HG02981 (cell line): ENCODE results near the gene GREB1L.

Experiments used
- ATAC-seq: cut with Tn5 transposase; IDR thresholded peaks from one replicate; pipeline ENCODE4 v1.9.1; 2021; ENCODE audit warnings: mild to moderate bottlenecking, moderate library complexity; ENCODE audit not compliant: unreplicated experiment

GREB1L gene

DNA sequence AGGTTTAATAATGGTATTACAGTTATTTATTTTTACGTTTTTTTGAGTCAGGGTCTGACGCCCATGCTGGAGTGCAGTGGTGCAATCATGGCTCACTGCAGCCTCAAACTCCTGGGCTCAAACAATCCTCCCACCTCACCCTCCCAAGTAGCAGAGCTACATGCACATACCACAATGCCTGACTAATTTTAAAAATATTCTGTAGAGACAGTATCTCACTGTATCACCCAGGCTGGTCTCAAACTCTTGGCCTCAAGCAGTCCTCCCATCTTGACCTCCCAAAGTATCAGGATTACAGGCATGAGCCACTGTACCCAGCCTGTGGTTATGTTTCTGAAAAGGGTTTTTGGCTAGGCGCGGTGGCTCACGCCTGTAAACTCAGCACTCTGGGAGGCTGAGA is 237.7 kb downstream of the GREB1L start:
- no peak for ATAC-seq

- no peak for ATAC-seq
Measured at GRCh38 chr18:21481739-21482138, 239.7 kb downstream of the GREB1L start.

DNA sequence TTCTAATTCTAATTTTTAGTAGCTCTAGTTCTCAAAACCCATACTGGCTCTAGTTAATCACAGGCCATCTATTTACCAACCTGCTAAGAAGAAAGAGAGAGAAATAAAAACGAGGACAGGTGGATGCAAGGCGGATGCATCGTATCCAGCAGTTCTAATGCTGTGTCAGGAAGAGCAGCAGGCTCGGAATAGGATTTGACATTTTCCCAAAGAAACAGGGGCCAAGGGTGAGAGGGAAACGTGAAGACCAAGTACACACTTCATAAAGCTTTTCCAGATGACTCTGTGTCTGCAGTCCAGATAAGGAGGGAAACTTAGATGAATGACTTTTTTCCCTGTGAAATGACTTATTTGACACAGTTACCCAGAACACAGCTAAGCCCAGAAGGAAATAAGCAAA is 241.0 kb downstream of the GREB1L start:
- ATAC-seq: no peak

DNA sequence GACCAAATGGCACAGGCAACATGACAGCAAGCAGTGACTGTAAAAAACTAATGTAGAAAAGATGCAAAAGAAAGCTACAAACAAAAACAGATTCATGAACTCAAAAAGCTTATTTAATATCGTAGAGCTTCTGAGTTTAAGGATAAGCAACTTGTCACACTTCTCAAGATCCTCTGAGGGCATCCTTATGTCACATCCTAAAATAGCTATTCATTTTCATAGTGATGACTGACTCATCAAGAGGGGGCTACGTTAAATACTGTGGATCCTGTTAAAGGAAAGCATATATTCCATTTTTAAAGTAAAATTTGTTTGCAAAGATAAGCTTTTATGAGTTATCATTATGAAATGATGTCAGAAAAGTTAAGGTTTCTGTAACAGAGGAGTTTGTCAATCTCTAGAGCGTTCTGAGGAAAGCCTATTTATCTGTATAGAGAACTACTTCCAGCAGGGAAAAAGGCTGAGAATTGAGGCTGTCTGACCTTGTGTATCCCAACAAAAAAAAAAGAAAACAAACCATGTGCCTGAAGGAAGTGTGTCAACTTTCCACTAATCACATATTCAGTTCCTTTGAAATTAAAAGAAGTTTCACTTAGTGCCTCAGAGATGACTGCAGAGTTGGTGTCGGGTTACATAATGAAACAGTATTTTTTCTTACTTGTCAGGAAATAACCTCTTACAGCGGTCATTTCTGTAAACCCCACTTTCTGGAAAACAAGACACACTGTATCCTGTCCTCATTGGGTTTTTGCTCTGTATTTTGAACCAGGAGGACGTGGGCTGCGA is 243.0 kb downstream of the GREB1L start:
- ATAC-seq: no peak

GRCh38 chr18:21486905-21487437 is 244.9 kb downstream of the GREB1L start:
- no peak for ATAC-seq

DNA sequence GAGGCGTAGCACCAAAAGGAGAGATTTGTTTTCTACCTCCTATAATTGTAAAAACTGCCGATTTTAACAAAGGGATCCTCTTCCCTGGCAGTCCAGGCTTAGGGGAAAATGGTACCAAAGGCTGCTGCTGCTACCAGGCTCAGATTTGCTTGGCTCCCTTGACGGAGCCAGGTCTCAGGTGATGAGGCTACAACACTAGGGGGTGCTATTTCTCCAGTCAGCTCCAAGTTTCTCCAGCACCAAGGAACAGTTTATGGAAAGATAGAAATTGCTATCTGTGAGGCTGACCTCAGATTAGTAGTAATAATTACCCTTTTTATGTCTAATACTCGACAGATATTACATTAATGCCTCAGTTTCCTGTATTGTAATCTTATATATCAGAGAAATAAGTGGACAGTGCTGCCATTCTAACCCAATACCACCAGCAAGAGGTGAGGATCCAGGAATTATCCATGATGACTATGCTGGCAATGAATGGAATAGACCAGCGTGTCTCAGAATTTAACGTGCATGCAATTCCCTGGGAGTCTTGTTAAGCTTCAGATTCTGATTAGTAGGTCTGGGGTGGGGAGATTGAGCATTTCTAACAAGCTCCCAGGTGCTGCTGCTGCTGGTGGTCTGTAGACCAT is 247.2 kb downstream of the GREB1L start:
- ATAC-seq: no peak

DNA sequence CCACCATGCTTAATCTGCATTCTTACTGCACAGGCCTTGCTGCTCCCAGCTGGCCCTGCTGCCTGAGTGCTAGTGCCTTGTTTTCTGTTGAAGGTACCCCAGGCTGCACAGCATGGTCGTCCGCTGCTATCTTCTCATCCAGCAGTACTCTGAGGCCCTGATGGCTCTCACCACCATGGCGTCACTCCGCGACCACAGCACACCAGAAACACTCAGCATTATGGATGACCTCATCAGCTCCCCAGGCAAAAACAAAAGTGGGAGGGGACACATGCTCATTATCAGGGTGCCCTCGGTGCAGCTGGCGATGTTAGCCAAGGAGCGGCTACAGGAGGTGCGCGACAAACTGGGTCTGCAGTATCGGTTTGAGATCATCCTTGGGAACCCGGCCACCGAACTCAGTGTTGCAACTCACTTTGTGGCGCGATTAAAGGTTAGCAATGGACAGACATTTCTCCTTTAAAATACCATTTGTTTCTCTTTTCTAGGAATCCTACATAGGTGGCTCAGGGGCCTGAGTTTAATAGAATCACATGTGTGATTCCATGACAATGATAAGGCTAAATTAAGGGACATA is 248.0 kb downstream of the GREB1L start:
- ATAC-seq: no peak

DNA sequence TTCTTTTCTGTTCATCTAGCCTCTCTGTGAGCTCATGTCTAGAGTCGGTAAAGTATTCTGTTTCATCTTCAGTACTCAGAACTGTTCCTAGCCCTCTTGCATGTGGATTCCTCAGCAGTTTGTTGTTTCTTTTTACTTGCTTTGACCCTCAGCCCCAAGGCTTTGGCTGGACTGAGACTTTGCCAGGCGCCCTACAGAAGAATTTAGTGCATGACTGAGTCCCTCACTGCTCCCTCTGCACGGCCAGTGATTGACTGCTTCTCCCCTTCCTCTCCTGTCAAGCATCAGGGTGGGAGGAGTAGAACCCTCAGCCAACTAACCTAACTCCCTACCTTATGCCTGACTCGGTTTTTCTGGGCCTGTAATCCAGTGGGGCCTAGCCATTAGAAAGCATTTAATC is 248.7 kb downstream of the GREB1L start:
- no peak for ATAC-seq

DNA sequence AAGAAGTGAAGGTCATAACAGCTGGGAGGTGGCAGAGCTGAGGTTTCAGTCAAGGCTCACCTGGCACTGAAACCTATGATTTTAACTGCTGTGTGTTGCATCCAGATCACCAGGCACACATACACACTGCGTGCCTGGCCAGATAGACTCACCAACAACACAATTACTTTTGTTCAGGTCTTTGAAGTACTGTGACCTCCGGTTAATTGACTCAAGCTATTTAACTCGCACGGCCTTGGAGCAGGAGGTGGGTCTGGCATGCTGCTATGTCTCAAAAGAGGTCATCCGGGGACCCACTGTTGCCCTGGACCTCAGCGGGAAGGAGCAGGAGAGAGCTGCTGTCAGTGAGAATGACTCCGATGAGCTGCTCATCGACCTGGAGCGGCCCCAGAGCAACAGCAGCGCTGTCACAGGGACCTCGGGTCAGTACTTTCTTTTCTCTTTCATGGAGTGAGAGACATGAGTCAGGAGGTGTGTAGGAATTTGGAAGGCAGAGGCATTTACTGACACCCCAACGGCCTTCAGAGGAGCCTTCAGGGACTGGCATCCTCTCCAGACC is 254.3 kb downstream of the GREB1L start:
- ATAC-seq: no peak

DNA sequence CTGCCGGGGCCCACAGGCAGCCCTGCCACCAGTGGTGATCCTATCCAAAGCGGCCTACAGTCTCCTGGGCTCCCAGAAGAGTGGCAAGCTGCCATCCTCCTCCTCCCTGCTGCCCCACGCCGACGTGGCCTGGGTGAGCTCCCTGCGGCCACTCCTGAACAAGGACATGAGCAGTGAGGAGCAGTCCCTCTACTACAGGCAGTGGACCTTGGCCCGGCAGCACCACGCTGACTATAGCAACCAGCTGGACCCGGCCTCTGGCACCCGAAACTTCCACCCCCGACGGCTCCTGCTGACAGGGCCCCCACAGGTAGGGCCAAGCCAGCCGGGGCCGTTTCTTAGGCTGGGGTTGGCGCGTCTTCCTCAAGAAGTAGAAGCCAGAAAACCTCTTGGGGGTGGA is 258.0 kb downstream of the GREB1L start:
- no peak for ATAC-seq

DNA sequence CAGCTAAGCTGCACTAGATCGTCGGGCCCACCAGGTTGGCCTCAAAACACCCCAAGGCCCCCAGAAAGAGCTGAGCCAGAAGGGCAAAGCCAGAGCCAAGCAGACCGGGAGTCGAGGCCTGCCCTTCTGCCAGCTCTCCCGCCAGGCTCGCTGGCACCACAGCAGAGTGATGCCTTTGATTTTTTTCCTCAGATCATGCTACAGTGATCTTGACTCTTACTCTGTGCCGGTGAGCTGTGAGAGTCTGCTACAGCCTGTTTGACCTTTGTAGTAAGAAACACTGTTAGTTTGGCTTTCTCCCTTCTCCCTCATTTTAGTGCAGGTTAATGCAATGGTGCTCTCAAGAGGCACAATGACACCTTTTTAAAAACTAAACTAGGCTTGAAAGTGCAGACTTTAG is 260.6 kb downstream of the GREB1L start:
- no peak for ATAC-seq

DNA sequence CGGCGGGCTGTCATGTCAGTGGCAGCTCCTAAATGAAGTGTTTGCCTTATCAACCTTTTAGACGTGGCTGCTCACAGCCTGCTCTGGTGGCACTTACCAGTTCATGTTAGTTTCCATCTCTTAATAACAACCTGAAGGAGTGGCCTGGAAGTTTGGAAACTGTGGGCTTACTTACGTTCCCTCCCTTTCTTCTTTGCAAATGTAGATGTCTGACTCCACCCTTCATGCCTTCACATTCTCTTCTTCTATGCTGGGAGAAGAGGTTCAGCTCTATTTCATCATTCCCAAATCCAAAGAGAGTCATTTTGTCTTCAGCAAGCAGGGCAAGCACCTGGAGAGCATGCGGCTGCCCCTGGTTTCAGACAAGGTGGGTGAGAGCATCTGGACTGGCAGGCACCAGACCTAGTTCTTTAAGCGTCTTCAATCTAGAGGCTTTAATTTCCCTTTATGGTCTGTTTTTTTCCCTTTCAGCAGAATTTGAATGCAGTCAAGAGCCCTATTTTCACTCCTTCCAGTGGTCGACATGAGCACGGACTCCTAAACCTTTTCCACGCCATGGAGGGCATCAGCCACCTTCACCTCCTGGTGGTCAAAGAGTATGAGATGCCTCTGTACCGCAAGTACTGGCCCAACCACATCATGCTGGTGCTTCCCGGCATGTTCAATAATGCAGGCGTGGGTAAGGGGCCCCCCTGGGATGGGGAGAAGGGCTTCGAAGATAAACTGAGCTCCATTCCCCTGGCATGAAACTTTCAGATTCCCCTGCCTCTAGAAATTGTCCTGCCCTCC is 266.1 kb downstream of the GREB1L start:
- ATAC-seq: no peak

DNA sequence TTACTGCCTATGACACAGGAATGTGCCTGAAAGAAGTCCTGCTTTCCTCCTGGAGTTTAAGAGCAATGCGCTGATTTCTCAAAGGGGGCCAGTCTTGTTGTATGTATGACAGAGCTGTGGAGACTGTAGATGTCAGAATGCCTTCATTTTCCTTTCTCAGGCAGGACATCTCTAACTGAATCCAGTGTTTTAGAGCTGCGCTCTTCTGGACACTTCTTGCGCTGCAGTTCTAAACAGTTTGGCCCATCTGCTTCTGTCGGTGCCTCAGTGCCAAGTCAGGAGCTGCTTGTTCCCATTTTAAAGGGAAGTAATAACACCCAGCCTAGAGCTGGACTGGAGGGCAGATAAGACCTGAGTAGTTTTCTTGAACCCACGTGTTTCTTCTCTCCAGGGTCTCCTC is 267.0 kb downstream of the GREB1L start:
- ATAC-seq: no peak

DNA sequence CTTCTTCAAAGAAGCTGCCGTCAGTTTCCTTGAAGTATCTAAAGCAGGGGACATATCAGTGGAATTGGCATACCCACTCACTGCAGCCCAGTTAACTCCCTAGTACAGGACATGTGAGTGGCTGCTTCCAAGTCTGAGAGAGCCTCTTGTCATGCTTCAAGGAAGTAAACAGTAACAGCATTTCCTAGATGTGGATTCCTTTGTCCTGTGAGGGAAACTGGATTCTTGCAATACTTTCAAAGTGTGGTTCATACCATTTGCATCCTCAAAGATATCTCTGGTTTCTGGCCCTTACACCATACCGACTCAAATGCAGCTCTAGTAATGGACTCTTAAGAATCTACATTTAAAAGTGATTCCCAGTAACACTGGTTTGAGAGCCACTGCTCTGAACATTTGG is 271.3 kb downstream of the GREB1L start:
- ATAC-seq: no peak

- ATAC-seq: no peak
Measured at GRCh38 chr18:21513741-21514140, 271.7 kb downstream of the GREB1L start.

DNA sequence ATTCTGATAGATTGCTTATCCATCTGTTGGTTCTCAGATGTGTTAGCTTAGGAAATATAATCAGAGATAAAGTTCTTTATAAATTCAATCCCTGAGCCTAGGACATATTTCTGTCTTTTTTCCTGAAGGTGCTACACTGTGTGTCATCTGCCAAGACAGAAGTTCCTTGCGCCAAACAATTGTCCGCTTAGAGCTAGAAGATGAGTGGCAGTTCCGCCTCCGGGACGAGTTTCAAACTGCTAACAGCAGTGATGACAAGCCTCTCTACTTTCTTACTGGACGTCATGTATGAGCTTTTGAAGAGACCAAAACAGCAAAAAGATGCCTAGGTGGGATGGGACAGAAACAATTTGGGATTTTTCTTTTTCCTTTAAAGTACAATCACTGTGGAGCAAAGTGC is 280.5 kb downstream of the GREB1L start:
- ATAC-seq: no peak

- ATAC-seq: no peak
Measured at GRCh38 chr18:21525916-21526315, 283.9 kb downstream of the GREB1L start.

GRCh38 chr18:21526463-21526862 is 284.4 kb downstream of the GREB1L start:
- ATAC-seq: no peak

GRCh38 chr18:21534327-21534726 is 292.3 kb downstream of the GREB1L start:
- ATAC-seq: no peak

DNA sequence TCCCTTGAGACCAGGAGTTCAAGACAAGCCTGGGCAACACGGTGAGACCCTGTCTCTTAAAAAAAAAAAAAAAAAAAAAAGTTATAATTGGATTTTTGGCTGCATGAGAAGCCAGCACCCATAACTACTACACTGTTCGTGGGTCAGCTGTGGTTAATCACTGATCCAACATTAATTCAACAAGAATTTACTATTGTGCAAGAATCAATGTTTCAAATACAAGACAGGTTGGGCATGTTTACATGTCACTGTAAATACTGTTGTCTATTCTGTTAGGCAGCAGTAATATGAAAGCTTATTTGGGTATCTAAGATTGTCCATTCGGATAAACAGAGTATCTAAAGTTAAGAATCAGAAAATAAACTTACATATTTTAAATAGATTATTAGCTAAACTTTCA is 296.2 kb downstream of the GREB1L start:
- no peak for ATAC-seq

DNA sequence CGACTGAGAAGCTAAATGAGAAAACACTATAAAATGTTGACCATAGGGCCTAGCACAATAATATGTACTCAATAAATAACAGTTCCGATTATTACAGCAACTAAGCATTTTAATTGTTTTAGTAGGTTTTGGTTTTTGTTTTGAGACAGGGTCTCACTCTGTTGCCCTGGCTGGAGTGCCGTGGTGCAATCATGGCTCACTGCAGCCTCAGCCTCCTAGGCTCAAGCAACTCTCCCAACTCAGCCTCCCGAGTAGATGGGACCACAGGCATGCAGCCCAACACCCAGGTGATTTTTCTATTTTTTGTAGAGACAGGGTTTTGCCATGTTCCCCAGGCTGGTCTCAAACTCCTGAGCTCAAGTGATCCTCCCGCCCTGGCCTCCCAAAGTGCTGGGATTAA is 304.4 kb downstream of the GREB1L start:
- ATAC-seq: no peak
